Urinary bladder (tissue), 4 donors: ENCODE data around the gene SLC12A3. TPM values are rescaled to one million over a fixed set of nuclear protein-coding genes. Genes with fewer than 3 reads are reported as not detected.

Experiments used
- DNase-seq: peaks from one replicate; pipeline ENCODE4 v3.0.0-alpha.2; 2015; ENCODE audit errors: extremely low spot score
- H3K27ac ChIP-seq: one replicate; pipeline ENCODE4 v1.5.1; 2013; ENCODE audit warnings: low read depth, mild to moderate bottlenecking, moderate library complexity
- H3K36me3 ChIP-seq: one replicate; pipeline ENCODE4 v1.6.1; 2013; ENCODE audit warnings: mild to moderate bottlenecking, moderate library complexity; ENCODE audit not compliant: insufficient read depth
- H3K4me1 ChIP-seq: one replicate; pipeline ENCODE4 v1.6.1; 2013; ENCODE audit warnings: mild to moderate bottlenecking, moderate library complexity; ENCODE audit not compliant: insufficient read depth
- H3K4me3 ChIP-seq: one replicate; pipeline ENCODE4 v1.5.1; 2013; ENCODE audit warnings: low read depth, low read length
- WGBS: extraction: QIAGEN DNeasy Blood & Tissue Kit; methylation state at CpG from one replicate; pipeline ENCODE4 v1.1.7; 2013; 5-methylcytosine and 5-hydroxymethylcytosine counted together
- polyA plus RNA-seq: library from polyadenylated mRNA; stranded (reverse); fragments of 200-250 nt; gene quantifications from one replicate; pipeline ENCODE4 v1.2.3, GENCODE V29; 2013
- total RNA-seq: library from RNA; depleted of rRNA; stranded (reverse); fragments of >200 nt; gene quantifications from one replicate; pipeline ENCODE4 v1.2.3, GENCODE V29; 2014
- donor health status: healthy with polysubstance abuse.
- donor health status: healthy.

SLC12A3 gene
- total and polyA plus RNA-seq, 2 donors, result 0.06 to 0.16 TPM

DNA sequence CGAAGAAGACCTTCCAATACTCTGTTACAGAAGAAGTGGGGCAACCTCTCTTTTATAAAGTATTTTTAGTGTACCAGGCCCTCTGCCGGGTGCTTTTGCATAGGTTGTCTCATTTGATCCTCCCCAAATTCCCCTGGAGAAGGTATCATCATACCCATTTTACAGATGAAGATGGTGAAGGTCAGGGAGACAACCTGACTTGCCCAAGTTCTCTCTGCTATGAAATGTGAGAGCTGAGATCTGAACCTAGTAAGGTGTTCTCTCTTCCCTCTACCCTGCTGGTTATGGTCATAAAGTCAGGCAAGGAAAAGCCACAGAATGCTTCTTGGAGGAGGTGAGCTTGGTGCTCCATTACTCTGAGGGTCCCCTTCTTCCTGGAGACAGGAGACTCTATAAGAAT is 38.9 kb downstream of the SLC12A3 start:
- 96% methylated on average over 2 of the region's 2 CpGs for WGBS
- no peak overlapping the region for H3K4me3 ChIP-seq
- H3K36me3 ChIP-seq, result no peaks in the 10 kb centered on the region
- no peak for DNase-seq
- no peak overlapping the region for H3K27ac ChIP-seq
- no peaks in the 10 kb centered on the region for H3K4me1 ChIP-seq

DNA sequence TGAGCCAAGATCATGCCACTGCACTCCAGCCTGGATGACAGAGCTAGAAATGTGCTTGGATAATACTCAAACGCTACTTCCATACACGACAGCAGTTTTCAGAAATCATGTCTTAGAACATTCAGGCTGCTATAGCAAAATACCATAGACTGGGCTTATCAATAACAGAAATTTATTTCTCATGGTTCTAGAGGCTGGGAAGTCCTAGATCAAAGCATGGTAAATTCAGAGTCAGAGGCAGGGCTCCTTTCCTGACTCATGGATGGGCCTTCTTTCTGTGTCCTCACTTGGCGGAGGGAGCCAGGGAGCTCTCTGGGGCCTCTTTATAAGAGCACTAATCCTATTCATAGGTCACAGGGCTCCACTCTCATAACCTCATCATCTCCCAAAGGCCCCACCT is 42.4 kb downstream of the SLC12A3 start:
- no peak overlapping the region for H3K4me3 ChIP-seq
- no peak for DNase-seq

DNA sequence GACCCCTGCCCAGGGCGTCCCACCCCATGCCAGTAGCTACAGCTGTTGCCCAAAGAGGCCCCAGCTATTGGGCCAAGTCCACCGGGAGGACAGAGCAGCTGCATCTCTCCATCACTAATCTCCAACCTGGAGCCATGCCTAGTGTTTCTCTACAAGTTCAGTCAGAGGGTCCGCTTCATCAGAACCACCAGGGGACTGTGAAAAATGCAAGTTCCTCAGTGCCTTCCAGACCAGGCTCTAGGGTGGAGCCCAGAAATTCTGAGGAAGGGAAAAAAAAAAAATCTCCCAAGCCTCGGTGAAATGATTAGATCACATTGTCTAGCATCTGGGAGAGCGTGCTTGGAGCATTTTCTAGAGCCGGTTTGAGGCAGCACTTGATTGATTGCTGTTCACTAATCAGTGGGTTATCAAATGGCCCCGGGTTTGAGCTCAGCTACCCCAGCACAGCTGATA is 44.5 kb downstream of the SLC12A3 start:
- DNase-seq, result no peak
- Histone ChIP-seq H3K4me3 (no peak overlapping the region), H3K4me1 (peaks cover 3% of the 10 kb centered on the region), H3K27ac (no peak overlapping the region), H3K36me3 (no peaks in the 10 kb centered on the region)
- 50% methylated on average over 7 of the region's 7 CpGs for WGBS

More for the DNA sequence above, 42.4 kb downstream of the SLC12A3 start:
- H3K36me3 ChIP-seq, result no peaks in the 10 kb centered on the region
- WGBS, result 95% methylated on average over 3 of the region's 3 CpGs
- H3K27ac ChIP-seq, result no peak overlapping the region
- H3K4me1 ChIP-seq, result no peaks in the 10 kb centered on the region

- H3K4me3 ChIP-seq, result no peak overlapping the region
- no peak overlapping the region for H3K27ac ChIP-seq
- no peak for DNase-seq
- H3K4me1 ChIP-seq, result peaks cover 3% of the 10 kb centered on the region
- 80% methylated on average over 5 of the region's 5 CpGs for WGBS
- H3K36me3 ChIP-seq, result no peaks in the 10 kb centered on the region
These were observed 45.1 kb downstream of the SLC12A3 start for GRCh38 chr16:56910112-56910511.

DNA sequence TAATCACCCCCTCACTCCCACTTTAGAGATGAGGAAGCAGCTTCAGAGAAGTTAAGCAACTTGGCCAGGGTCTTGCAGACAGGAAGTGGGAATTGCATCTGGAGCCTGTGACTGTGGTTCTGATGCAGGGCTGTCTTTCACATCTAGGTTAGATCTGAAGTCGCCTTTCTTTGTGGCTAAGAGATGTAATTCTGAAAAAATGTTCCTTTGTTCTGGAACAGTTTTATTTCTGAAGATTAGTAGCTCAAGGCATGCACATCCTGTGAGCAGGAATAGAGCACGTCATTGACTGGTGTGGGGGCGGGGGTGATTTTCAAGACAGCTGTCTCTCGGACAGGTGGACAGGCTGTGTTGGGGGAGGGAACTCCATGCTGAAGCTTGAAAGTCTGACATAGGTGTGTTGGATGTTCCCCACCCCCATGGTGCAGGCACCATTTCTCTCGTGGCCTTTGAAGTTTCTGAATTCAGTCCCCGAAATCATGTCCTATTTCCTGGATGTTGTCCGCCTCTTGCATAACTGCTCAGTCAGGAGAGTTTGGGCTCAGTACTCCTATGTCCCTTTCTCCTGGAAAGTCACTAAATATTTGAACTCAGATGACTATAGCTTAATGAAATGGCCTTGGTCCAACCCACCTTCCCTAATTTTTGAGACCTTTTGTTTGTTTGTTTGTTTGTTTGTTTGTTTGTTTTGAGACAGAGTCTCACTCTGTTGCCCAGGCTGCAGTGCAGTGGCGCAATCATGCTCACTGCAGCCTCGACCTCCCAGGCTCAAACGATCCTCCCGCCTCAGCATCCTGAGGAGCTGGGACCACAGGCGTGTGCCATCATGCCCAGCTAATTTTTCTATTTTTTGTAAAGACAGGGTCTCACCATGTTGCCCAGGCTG is 45.9 kb downstream of the SLC12A3 start:
- Histone ChIP-seq H3K36me3 (no peaks in the 10 kb centered on the region), H3K4me1 (peaks cover 3% of the 10 kb centered on the region), H3K27ac (no peak overlapping the region), H3K4me3 (no peak overlapping the region)
- no peak for DNase-seq
- 84% methylated on average over 12 of the region's 12 CpGs for WGBS

DNA sequence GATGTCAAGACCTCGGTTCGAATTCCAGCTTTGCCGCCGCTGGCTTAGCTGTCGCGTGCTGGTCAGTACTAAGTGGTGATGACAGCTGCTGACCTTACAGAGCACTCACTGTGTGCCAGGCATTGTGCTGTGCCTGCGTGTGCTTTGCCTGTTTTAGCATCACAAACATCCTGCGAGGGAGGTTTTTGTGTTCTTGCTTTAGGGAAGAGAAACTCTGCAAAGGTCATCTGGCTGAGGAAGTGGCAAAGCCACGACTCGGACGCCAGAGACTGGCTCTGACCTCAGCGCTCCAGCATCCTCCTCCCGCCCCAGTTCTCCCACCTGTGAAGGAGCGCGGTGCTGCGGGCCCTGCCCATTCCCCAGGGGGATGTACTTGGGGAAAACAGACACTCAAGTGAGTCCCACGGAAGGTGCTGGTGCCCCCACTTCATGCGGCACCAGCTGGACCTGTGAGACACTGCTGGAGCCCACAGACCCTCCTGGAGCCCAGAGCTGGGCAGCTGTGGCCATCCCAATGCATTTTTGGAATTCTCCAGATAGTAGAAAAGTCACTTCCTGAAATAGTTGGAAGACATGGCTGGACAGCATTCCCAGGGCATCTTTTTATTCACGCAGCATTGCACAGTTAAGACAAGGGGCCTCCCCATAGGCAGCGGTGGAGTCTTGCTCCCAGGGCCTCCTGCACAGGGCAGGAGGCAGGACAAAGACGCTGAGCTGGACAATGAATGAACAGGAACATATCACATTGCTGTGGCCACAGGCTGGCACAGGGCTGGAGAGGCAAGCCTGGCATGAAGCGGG is 47.0 kb downstream of the SLC12A3 start:
- no peaks in the 10 kb centered on the region for H3K36me3 ChIP-seq
- no peak overlapping the region for H3K4me3 ChIP-seq
- peaks cover 3% of the 10 kb centered on the region for H3K4me1 ChIP-seq
- H3K27ac ChIP-seq, result no peak overlapping the region
- WGBS, result 65% methylated on average over 22 of the region's 22 CpGs
- no peak for DNase-seq

DNA sequence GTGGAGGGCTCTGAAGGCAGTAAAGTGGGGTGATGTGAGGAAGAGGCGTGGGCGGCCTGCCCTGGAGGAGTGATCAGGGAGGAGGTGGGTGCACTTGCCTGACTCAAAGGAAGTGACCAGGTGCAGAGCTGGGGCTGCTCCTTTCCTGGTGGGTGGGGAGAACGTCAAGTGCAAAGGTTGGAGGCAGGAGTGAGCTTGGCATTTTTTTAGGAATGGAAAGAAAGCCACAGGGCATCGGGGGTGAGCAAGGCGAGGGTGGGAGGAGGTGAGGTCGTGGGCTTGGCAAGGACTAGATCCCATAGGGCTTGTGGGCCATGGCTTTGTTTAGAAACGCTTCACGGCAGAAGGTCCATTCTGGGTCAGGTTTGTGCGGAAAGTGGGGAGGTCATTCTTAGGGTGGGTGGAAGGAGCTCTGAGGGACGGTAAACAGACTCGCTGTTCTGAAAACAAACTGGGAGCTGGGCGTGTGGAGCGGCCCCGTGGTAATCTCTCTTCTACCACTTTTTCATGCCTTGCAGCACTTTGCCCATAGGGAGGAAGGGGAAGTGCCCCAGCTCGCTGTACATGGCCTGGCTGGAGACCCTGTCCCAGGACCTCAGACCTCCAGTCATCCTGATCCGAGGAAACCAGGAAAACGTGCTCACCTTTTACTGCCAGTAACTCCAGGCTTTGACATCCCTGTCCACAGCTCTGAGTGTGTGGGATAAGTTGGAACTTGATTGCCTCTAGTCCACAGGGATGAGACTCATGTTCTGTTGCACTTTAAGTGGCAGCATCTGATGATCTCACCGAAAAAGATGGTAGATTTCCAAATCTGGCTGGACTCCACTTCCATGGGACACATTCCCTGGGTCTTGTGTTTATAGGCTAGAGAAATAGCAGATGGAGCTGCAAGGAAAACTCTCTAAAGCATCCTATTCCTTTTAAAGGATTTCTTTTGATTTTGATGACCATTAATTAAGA is 48.0 kb downstream of the SLC12A3 start:
- H3K4me1 ChIP-seq, result peaks cover 3% of the 10 kb centered on the region
- no peak overlapping the region for H3K27ac ChIP-seq
- H3K36me3 ChIP-seq, result no peaks in the 10 kb centered on the region
- no peak overlapping the region for H3K4me3 ChIP-seq
- no peak for DNase-seq
- 75% methylated on average over 18 of the region's 18 CpGs for WGBS

DNA sequence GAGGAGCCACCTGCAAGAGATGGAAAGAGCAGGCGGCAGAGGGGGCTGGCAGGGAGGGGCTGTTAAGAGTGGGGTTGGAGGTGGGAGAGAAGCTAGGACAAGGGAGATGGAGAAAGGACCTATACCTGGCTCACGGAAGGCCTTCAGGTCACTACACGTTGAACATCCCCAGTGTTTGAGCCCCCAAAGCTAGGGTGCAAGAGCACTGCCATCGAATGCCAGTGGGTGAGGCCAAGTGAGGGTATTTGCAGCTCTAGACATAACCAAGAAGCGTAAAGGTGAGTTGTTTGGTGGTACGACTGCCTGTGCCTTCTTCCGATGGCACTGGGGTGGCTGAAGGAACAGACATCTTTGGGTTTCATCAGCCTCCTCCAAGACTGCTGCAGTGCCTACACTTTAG is 49.9 kb downstream of the SLC12A3 start:
- Histone ChIP-seq H3K27ac (no peak overlapping the region), H3K4me3 (no peak overlapping the region), H3K36me3 (no peaks in the 10 kb centered on the region), H3K4me1 (peaks cover 3% of the 10 kb centered on the region)
- no peak for DNase-seq
- 82% methylated on average over 7 of the region's 7 CpGs for WGBS

DNA sequence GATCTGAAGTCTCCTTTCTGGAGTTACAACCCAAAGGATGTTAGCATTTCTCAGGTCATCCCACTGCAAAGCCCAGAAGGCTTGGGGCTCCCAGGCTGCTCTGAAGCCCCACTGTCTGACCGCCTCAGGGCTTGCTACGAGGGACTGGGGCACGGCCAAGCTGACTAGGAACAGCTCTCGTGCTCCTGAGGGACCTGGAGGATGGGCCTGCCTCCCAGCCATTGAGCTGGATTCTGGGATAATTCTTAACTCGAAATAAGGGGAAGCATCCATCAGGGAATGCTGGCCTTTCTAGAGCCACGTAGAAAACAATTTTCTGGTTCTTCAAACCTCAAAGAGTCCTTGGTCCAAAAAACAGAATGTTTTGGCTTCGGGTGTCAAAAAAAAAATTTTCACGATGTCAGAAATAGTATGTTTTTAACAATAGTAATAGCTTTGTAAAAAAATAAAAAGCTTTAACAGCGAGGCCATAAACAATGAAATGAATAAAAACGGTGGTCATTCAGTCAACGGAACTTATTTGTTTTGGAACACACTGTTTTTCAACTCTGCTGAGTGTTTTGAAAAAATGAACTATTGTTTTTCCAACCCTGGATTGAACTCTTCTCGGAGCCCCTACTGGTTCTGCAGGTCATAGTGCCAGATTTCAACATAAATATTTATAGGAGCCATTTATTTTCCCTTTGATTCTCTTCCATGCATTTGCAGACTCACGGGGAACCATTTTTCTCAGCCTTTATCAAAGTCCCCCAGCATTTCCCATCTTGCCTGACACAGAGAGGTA is 50.5 kb downstream of the SLC12A3 start:
- no peak for DNase-seq
- Histone ChIP-seq H3K4me1 (peaks cover 3% of the 10 kb centered on the region), H3K4me3 (no peak overlapping the region), H3K27ac (no peak overlapping the region), H3K36me3 (no peaks in the 10 kb centered on the region)
- WGBS, result 57% methylated on average over 13 of the region's 13 CpGs

GRCh38 chr16:56916571-56917403 is 51.8 kb downstream of the SLC12A3 start:
- H3K4me1 ChIP-seq, result peaks cover 3% of the 10 kb centered on the region
- no peak for DNase-seq
- H3K4me3 ChIP-seq, result no peak overlapping the region
- H3K27ac ChIP-seq, result no peak overlapping the region
- no peaks in the 10 kb centered on the region for H3K36me3 ChIP-seq
- 60% methylated on average over 5 of the region's 5 CpGs for WGBS

GRCh38 chr16:56918467-56919012 is 53.5 kb downstream of the SLC12A3 start:
- DNase-seq, result no peak
- WGBS, result 89% methylated on average over 12 of the region's 12 CpGs
- Histone ChIP-seq H3K4me1 (no peaks in the 10 kb centered on the region), H3K27ac (no peak overlapping the region), H3K36me3 (no peaks in the 10 kb centered on the region), H3K4me3 (no peak overlapping the region)
